ENCODE data around the gene HOXD11.

HOXD11 gene

GRCh38 chr2:176075481-176075880, 31.6 kb upstream of the HOXD11 start:
- no peaks in the 10 kb centered on the region for H4K20me1 ChIP-seq (ENCODE audit: insufficient read depth, low read length)
- no peak overlapping the region for H3K4me3 ChIP-seq (ENCODE audit: low read depth in 1 of 2, low read length in 2 of 2)
- H3K9ac ChIP-seq (ENCODE audit: low read depth, low read length): no peak overlapping the region
- no peak overlapping the region for H3K27ac ChIP-seq (ENCODE audit: low read length)
- H3K4me1 ChIP-seq (ENCODE audit: insufficient read depth, low read length): no peaks in the 10 kb centered on the region
- no peaks in the 10 kb centered on the region for H3K36me3 ChIP-seq (ENCODE audit: insufficient read depth, low read length)
- no peaks in the 10 kb centered on the region for H3K9me3 ChIP-seq (ENCODE audit: insufficient read depth, low read length, severe bottlenecking)
- ATAC-seq (ENCODE audit: insufficient read depth, low read depth) (no peak), DNase-seq (no peak)
- H3K4me2 ChIP-seq (ENCODE audit: insufficient read depth, low read length): no peak overlapping the region
- no peak for TF ChIP-seq EZH2 (IDR thresholded peaks at IDR 0.05; ENCODE audit: borderline replicate concordance, low read depth, low read length, severe bottlenecking)
- TF ChIP-seq CTCF (IDR thresholded peaks at IDR 0.05; ENCODE audit: borderline replicate concordance, extremely low read depth, low read length, poor library complexity, severe bottlenecking): no peak
- peaks cover 26% of the 10 kb centered on the region for H3K27me3 ChIP-seq (ENCODE audit: insufficient read depth, low read length, poor library complexity)
- H3K79me2 ChIP-seq (ENCODE audit: insufficient read depth, low read length): no peaks in the 10 kb centered on the region
- no peak overlapping the region for H2AFZ ChIP-seq (ENCODE audit: low read depth, low read length)

GRCh38 chr2:176076063-176076462, 31.0 kb upstream of the HOXD11 start:
- Histone ChIP-seq H4K20me1 (ENCODE audit: insufficient read depth, low read length) (no peaks in the 10 kb centered on the region), H3K36me3 (ENCODE audit: insufficient read depth, low read length) (no peaks in the 10 kb centered on the region), H2AFZ (ENCODE audit: low read depth, low read length) (no peak overlapping the region), H3K4me2 (ENCODE audit: insufficient read depth, low read length) (no peak overlapping the region), H3K79me2 (ENCODE audit: insufficient read depth, low read length) (no peaks in the 10 kb centered on the region), H3K27ac (ENCODE audit: low read length) (no peak overlapping the region), H3K9me3 (ENCODE audit: insufficient read depth, low read length, severe bottlenecking) (no peaks in the 10 kb centered on the region), H3K4me1 (ENCODE audit: insufficient read depth, low read length) (no peaks in the 10 kb centered on the region), H3K9ac (ENCODE audit: low read depth, low read length) (no peak overlapping the region), H3K27me3 (ENCODE audit: insufficient read depth, low read length, poor library complexity) (peaks cover 26% of the 10 kb centered on the region), H3K4me3 (ENCODE audit: low read depth in 1 of 2, low read length in 2 of 2) (no peak overlapping the region)
- ATAC-seq (ENCODE audit: insufficient read depth, low read depth) (no peak), DNase-seq (no peak)
- TF ChIP-seq CTCF (IDR thresholded peaks at IDR 0.05; ENCODE audit: borderline replicate concordance, extremely low read depth, low read length, poor library complexity, severe bottlenecking) (no peak), EZH2 (IDR thresholded peaks at IDR 0.05; ENCODE audit: borderline replicate concordance, low read depth, low read length, severe bottlenecking) (no peak)

- no peaks in the 10 kb centered on the region for H3K4me1 ChIP-seq (ENCODE audit: insufficient read depth, low read length)
- H3K36me3 ChIP-seq (ENCODE audit: insufficient read depth, low read length): no peaks in the 10 kb centered on the region
- no peak overlapping the region for H3K4me2 ChIP-seq (ENCODE audit: insufficient read depth, low read length)
- TF ChIP-seq CTCF (IDR thresholded peaks at IDR 0.05; ENCODE audit: borderline replicate concordance, extremely low read depth, low read length, poor library complexity, severe bottlenecking): no peak
- no peak for TF ChIP-seq EZH2 (IDR thresholded peaks at IDR 0.05; ENCODE audit: borderline replicate concordance, low read depth, low read length, severe bottlenecking)
- no peak overlapping the region for H3K4me3 ChIP-seq (ENCODE audit: low read depth in 1 of 2, low read length in 2 of 2)
- H3K9me3 ChIP-seq (ENCODE audit: insufficient read depth, low read length, severe bottlenecking): no peaks in the 10 kb centered on the region
- DNase-seq (no peak), ATAC-seq (ENCODE audit: insufficient read depth, low read depth) (no peak)
- H3K9ac ChIP-seq (ENCODE audit: low read depth, low read length): no peak overlapping the region
- H4K20me1 ChIP-seq (ENCODE audit: insufficient read depth, low read length): no peaks in the 10 kb centered on the region
- no peak overlapping the region for H2AFZ ChIP-seq (ENCODE audit: low read depth, low read length)
- H3K27me3 ChIP-seq (ENCODE audit: insufficient read depth, low read length, poor library complexity): peaks cover 26% of the 10 kb centered on the region
- H3K27ac ChIP-seq (ENCODE audit: low read length): no peak overlapping the region
- no peaks in the 10 kb centered on the region for H3K79me2 ChIP-seq (ENCODE audit: insufficient read depth, low read length)
These were observed 30.3 kb upstream of the HOXD11 start for GRCh38 chr2:176076796-176077195.

All from DND-41 (cell line).